SK-N-SH (cell line): Measurements from ENCODE around the gene PCAT6. TPM values are rescaled to one million over a fixed set of nuclear protein-coding genes. Genes with fewer than 3 reads are reported as not detected.

Experiments used
- CTCF ChIA-PET: fragments of 300-600, 350-600 bp; formaldehyde crosslinking; extraction: SDS; loops from one replicate; lab custom pipeline; 2021; lab: Yijun Ruan, JAX
- POLR2A ChIA-PET: fragments of 350-600 bp; sonication (Branson Sonifier 250); formaldehyde crosslinking; extraction: SDS; loops from one replicate; lab custom pipeline; 2020; ENCODE audit warnings: antibody characterized with exemption, inconsistent platforms; lab: Yijun Ruan, JAX
- DNase-seq: peaks from one replicate; pipeline ENCODE4 v3.0.0; 2012
- H2AFZ ChIP-seq: fragments of 200-600 bp; sonication (generic); 2 replicates; pipeline ENCODE4 v1.8.1; 2016; ENCODE audit warnings: antibody characterized with exemption, mild to moderate bottlenecking, low read depth
- H3F3A ChIP-seq: fragments of 200-600 bp; sonication (generic); replicated peaks from 2 replicates; pipeline ENCODE3; 2016; ENCODE audit warnings: antibody characterized with exemption, mild to moderate bottlenecking; ENCODE audit not compliant: insufficient read depth
- H3K27ac ChIP-seq, 2 experiments: fragments of 200-500 bp in 1 of 2; fragments of 200-600 bp in 1 of 2; sonication (Bioruptor generic) in 1 of 2; sonication (generic), shearing (Covaris generic) in 1 of 2; 2 replicates each; pipeline versions ENCODE4 v1.5.1 to v1.6.1; 2014 to 2016; ENCODE audit warnings: low read depth in 2 of 2, inconsistent platforms in 1 of 2, low read length in 1 of 2, mild to moderate bottlenecking in 1 of 2, mixed read lengths in 1 of 2
- H3K27me3 ChIP-seq: fragments of 200-600 bp; sonication (generic), shearing (Covaris generic); 2 replicates; pipeline ENCODE4 v1.6.1; 2016; ENCODE audit warnings: mixed run types; ENCODE audit not compliant: insufficient read depth
- H3K36me3 ChIP-seq, 2 experiments: fragments of 200-500 bp in 1 of 2; fragments of 200-600 bp in 1 of 2; sonication (Bioruptor generic) in 1 of 2; sonication (generic) in 1 of 2; replicated peaks in 1 of 2; 2 replicates each; pipeline versions ENCODE3 to v1.5.1; 2014 to 2016; ENCODE audit warnings: low read length in 1 of 2, mild to moderate bottlenecking in 1 of 2; ENCODE audit not compliant: insufficient read depth in 2 of 2, control insufficient read depth in 1 of 2
- H3K4me1 ChIP-seq, 2 experiments: fragments of 200-500 bp in 1 of 2; fragments of 200-600 bp in 1 of 2; sonication (Bioruptor generic) in 1 of 2; sonication (generic), shearing (Covaris generic) in 1 of 2; 2 replicates each; pipeline versions ENCODE4 v1.5.1 to v1.6.1; 2014 to 2016; ENCODE audit warnings: low read depth in 1 of 2, low read length in 1 of 2, mixed run types in 1 of 2; ENCODE audit not compliant: insufficient read depth in 2 of 2, control insufficient read depth in 1 of 2
- H3K4me2 ChIP-seq: fragments of 200-600 bp; sonication (generic), shearing (Covaris generic); 2 replicates; pipeline ENCODE4 v1.6.1; 2017; ENCODE audit warnings: mixed run types
- H3K4me3 ChIP-seq, 2 experiments: fragments of 200-500 bp in 1 of 2; fragments of 200-600 bp in 1 of 2; sonication (Bioruptor generic) in 1 of 2; sonication (generic), shearing (Covaris generic) in 1 of 2; 2 replicates each; pipeline versions ENCODE4 v1.5.1 to v1.8.1; 2014 to 2016; ENCODE audit warnings: low read depth in 2 of 2, inconsistent platforms in 1 of 2, low read length in 1 of 2, mild to moderate bottlenecking in 1 of 2, mixed read lengths in 1 of 2, moderate library complexity in 1 of 2
- H3K79me2 ChIP-seq: fragments of 200-600 bp; sonication (generic); 2 replicates; pipeline ENCODE4 v1.8.1; 2017; ENCODE audit warnings: mild to moderate bottlenecking; ENCODE audit not compliant: insufficient read depth
- H3K9ac ChIP-seq: fragments of 200-600 bp; sonication (generic); 2 replicates; pipeline ENCODE4 v1.6.1; 2017; ENCODE audit warnings: mixed run types
- H3K9me2 ChIP-seq: fragments of 200-600 bp; sonication (generic); 2 replicates; pipeline ENCODE4 v1.6.1; 2017; ENCODE audit warnings: mixed run types
- H3K9me3 ChIP-seq: fragments of 200-600 bp; sonication (generic); 2 replicates; pipeline ENCODE4 v1.6.1; 2017; ENCODE audit warnings: mixed run types, mild to moderate bottlenecking, moderate library complexity
- H4K20me1 ChIP-seq: fragments of 200-600 bp; sonication (generic); 2 replicates; pipeline ENCODE4 v1.6.1; 2017; ENCODE audit warnings: mild to moderate bottlenecking, mixed run types; ENCODE audit not compliant: insufficient read depth
- ELF1 ChIP-seq: IDR thresholded peaks from 2 replicates; pipeline ENCODE4 v1.4.0; 2012
- EZH2phosphoT487 ChIP-seq: fragments of 200-600 bp; sonication (generic); IDR thresholded peaks from 2 replicates; pipeline ENCODE4 v1.6.1; 2017; ENCODE audit warnings: low read depth, mixed run types, mild to moderate bottlenecking, antibody characterized with exemption, moderate library complexity, borderline replicate concordance
- FOXM1 ChIP-seq: IDR thresholded peaks from 2 replicates; pipeline ENCODE4 v1.4.0; 2012; ENCODE audit warnings: low read depth, mild to moderate bottlenecking
- JUND ChIP-seq: IDR thresholded peaks from 2 replicates; pipeline ENCODE4 v1.4.0; 2012
- MXI1 ChIP-seq: IDR thresholded peaks from 2 replicates; pipeline ENCODE4 v1.6.1; 2012; ENCODE audit warnings: mild to moderate bottlenecking, low read depth, low read length, improper control_type of control experiment
- PBX3 ChIP-seq: IDR thresholded peaks from 2 replicates; pipeline ENCODE4; 2012
- RAD21 ChIP-seq: IDR thresholded peaks from 2 replicates; pipeline ENCODE4 v1.6.1; 2012; ENCODE audit warnings: mild to moderate bottlenecking, low read length
- RCOR1 ChIP-seq: fragments of 150-350 bp; IDR thresholded peaks from 2 replicates; pipeline ENCODE4 v1.6.1; 2017; ENCODE audit warnings: antibody characterized with exemption, low read length
- SIN3A ChIP-seq: IDR thresholded peaks from 2 replicates; pipeline ENCODE4 v1.6.1; 2012; ENCODE audit warnings: low read depth, mild to moderate bottlenecking, low read length, moderate library complexity, borderline replicate concordance
- TCF12 ChIP-seq: IDR thresholded peaks from 2 replicates; pipeline ENCODE4 v1.4.0; 2012
- TEAD4 ChIP-seq: IDR thresholded peaks from 2 replicates; pipeline ENCODE4 v1.4.0; 2012; ENCODE audit warnings: mild to moderate bottlenecking, borderline replicate concordance; ENCODE audit not compliant: insufficient read depth
- USF1 ChIP-seq: IDR thresholded peaks from 2 replicates; pipeline ENCODE4 v1.4.0; 2012; ENCODE audit warnings: low read depth, borderline replicate concordance
- WGBS: methylation state at CpG from one replicate; pipeline ENCODE4 v1.1.6; 2017; ENCODE audit warnings: low lambda C conversion rate; 5-methylcytosine and 5-hydroxymethylcytosine counted together
- polyA plus RNA-seq, 3 experiments: library from polyadenylated mRNA; depleted of rRNA; stranded (reverse); fragments of >200 nt; gene quantifications; 2 replicates each; pipeline ENCODE4 v1.2.3, GENCODE V29; 2012
- TF ChIP-seq, protein P1 (sequence below): fragments of 150-350 bp; IDR thresholded peaks from 2 replicates; pipeline ENCODE4 v1.6.1; 2017; ENCODE audit warnings: antibody characterized with exemption, low read length, low read depth, borderline replicate concordance
- TF ChIP-seq, protein P2 (sequence below): IDR thresholded peaks from 2 replicates; pipeline ENCODE4 v1.4.0; 2012; ENCODE audit warnings: low read depth, borderline replicate concordance

Gene PCAT6
- polyA plus RNA-seq, 1 of the 3 experiments (the other 2 are of a cell fraction), result 6.9 TPM

DNA sequence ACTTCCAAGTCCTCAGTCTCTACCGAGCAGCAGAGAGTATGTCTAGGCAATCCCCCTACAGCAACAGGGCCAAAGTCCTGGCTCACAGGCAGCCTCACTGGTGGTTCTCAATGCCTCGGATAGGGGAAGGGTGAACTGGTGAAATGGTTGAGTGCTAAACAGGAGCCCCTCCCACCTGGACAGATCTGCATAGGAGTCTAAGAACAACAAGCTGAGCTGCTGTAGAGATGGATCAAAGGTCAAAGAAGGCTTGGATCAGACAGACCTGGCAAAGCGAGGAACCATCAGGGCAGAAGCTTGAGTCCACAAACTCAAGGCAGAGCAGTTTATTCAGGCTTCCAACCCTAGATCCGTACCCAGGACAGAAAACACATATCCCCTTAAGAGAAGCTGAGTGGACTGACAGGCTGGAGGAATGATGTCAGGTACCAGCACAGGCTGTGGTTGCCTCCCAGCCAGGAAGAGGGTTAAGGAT, 46.4 kb downstream of the PCAT6 start:
- POLR2A ChIA-PET, result no interaction called here
- 63% methylated on average over 4 of the region's 4 CpGs for WGBS

More for the DNA sequence above, 46.4 kb downstream of the PCAT6 start:
- Histone ChIP-seq H3K79me2 (no peaks in the 10 kb centered on the region), H2AFZ (no peak overlapping the region), H3K27ac (no peak overlapping the region), H3K4me2 (no peak overlapping the region), H3K27me3 (no peaks in the 10 kb centered on the region), H3K9me3 (no peaks in the 10 kb centered on the region), H3K9me2 (no peaks in the 10 kb centered on the region), H3K9ac (no peak overlapping the region), H3F3A (no peaks in the 10 kb centered on the region), H4K20me1 (no peaks in the 10 kb centered on the region), H3K4me1 (peaks cover 0 to 2% of the 10 kb centered on the region in 2 experiments; a peak in 1 of 4 replicates), H3K36me3 (no peaks in the 10 kb centered on the region), H3K4me3 (no peak overlapping the region)
- no peak for TF ChIP-seq TEAD4
- TF ChIP-seq EZH2phosphoT487, result no peak
- no peak for TF ChIP-seq PBX3
- TF ChIP-seq, protein P1, sequence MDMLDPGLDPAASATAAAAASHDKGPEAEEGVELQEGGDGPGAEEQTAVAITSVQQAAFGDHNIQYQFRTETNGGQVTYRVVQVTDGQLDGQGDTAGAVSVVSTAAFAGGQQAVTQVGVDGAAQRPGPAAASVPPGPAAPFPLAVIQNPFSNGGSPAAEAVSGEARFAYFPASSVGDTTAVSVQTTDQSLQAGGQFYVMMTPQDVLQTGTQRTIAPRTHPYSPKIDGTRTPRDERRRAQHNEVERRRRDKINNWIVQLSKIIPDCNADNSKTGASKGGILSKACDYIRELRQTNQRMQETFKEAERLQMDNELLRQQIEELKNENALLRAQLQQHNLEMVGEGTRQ, result no peak
- TF ChIP-seq ELF1, result no peak
- TF ChIP-seq JUND, result no peak
- no peak for TF ChIP-seq SIN3A
- no peak for TF ChIP-seq RCOR1
- no peak for TF ChIP-seq USF1
- TF ChIP-seq TCF12, result no peak
- TF ChIP-seq FOXM1, result no peak
- no peak for TF ChIP-seq MXI1
- no peak for TF ChIP-seq RAD21
- TF ChIP-seq, protein P2, sequence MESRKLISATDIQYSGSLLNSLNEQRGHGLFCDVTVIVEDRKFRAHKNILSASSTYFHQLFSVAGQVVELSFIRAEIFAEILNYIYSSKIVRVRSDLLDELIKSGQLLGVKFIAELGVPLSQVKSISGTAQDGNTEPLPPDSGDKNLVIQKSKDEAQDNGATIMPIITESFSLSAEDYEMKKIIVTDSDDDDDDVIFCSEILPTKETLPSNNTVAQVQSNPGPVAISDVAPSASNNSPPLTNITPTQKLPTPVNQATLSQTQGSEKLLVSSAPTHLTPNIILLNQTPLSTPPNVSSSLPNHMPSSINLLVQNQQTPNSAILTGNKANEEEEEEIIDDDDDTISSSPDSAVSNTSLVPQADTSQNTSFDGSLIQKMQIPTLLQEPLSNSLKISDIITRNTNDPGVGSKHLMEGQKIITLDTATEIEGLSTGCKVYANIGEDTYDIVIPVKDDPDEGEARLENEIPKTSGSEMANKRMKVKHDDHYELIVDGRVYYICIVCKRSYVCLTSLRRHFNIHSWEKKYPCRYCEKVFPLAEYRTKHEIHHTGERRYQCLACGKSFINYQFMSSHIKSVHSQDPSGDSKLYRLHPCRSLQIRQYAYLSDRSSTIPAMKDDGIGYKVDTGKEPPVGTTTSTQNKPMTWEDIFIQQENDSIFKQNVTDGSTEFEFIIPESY, result no peak
- DNase-seq, result no peak
- CTCF ChIA-PET, result interaction anchor here (0.6 kb wide), 1 partner anchor 22 kb away, joined by 3 read pairs; no protein-coding TSS in a partner anchor
